Stimulated activated naive CD4-positive, alpha-beta T cell treated with Interleukin-2 at 50 U/mL for 16 hours (primary cell): ENCODE measurements around the gene CDC42BPA.
"Not testable (repeated sequence)": the region's sequence is repeated elsewhere in the genome, so short reads cannot be mapped to it uniquely, and the experiment has no call there.

Experiments used
- DNase-seq: peaks from one replicate; lab custom pipeline; 2025; lab: John Stamatoyannopoulos, UW

CDC42BPA gene

DNA sequence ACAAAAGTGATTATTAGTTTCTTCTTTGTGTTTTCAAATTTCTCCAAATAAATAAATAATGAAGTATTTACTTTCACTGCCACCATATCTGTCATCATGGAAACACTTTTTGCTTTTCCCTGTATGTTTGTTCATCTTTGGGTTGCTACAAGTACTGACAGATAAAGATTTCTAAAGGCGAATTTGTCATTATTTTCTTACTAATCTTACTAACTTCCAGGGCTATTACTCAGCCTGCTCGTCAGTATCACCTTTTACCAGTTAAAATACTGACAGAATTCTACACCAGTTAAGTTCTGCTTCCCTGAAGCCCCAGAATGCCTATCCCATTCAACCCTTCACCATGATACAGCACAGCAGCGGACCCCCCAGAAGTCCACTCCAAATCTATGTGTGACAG lies 106.1 kb downstream of the CDC42BPA start:
- no peak for DNase-seq

DNA sequence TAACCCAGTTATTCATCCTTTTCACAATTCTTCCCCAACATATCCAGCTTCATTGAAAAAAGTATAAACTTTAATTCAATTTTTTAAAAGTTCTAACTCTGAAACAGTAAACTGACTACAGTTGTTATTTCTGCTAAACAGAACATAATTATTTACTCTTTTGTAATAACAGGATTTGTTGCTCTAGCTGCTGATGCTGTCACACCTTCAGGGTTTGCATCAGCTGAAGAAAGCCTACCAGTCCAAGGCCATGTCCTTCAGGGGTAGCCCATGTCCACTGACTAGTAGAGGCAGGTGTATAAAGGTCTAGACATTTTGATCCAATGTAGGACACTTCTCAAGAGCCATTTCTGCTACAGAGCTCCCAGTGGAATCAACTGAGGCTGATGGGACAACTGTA lies 107.7 kb downstream of the CDC42BPA start:
- no peak for DNase-seq

DNA sequence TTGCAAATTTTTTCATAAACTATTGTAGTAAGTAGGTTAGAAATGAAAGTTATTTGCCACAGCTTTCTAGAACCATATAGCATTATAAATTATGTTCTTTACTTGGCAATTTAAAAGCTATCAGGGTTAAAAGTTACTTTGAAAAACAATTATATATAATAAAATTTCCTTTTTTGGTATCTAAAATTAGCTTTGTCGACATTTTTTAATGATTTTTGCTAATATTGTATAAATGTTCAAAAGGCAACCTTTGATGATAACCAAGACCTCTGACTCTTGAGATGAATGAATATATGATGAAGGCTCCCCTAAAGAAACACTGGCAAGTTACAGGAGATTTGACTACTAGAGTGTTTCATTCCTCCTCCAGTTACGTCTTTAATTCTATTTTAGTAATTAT lies 121.2 kb downstream of the CDC42BPA start:
- DNase-seq: no peak

DNA sequence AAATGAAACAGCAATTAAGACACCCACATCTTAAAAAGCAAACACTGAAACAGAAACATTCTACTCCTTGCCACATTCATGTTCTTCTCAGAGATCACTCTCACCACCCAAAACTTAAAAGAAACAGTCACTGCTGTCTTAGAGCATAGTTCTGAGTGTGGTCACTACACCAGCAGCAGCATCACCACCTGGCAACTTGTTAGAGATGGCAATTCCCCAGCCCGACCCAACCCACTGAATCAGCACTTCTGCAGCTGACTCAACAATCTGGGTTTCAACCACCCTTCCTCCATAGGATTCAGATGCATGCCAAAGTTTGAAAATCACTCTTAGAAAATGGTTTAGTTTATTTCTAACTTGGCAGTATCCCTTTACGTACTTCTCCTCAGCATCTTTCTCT lies 126.1 kb downstream of the CDC42BPA start:
- peak; percentile 9 for DNase-seq

DNA sequence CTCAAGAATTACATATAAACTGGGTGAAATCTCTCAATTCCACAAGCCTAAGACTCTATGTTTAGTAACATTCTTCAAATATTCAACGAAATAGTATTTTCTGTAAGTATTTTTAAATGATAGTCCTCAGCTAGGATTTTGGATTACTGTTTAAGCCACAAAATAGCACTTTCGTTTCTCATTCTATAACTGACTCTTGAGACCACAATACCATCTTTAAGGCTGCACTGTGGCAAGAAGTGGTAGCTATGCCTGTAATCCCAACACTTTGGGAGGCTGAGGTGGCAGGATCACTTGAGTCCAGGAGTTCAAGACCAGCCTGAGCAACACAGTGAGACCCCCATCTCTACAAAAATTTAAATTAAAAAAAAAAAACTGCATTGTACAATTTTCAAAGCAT lies 126.7 kb downstream of the CDC42BPA start:
- no peak for DNase-seq

DNA sequence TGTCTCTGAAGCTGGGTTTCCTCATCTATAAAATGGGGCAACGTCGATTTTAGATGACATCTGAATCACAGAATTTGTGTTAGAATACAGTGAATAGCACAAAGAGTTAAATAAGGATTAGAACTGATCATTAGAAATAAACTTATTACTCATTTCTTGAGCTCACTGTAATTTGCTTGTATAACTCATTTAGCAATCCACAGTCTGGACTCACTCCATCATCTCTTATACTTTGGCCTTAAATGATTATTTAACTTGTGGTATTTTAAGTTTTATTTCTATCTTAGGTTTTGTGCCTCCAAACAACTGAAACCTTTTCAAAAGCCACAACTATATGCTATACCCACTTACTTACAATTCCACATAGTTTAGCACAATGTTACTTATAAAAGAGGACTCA lies 128.0 kb downstream of the CDC42BPA start:
- DNase-seq: no peak

DNA sequence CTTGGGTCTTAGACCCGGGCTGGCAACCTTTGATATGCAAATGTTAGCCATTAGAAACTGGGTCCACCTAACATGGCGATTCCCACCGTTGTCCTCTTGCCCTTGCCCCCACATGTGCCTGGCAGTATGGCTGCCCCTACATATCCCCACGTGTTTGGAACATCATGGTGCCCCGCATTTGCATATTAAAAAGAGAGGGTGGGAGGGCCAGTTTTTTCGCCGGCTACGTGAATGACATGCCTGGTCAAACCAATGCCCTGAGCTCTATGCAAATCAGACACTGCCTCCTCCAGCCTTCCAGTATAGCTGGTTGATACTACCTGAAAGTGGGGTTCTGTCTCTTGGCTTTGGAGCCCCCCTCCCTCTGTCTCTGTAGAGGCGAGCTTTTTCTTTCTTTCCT lies 133.0 kb downstream of the CDC42BPA start:
- DNase-seq: no peak

DNA sequence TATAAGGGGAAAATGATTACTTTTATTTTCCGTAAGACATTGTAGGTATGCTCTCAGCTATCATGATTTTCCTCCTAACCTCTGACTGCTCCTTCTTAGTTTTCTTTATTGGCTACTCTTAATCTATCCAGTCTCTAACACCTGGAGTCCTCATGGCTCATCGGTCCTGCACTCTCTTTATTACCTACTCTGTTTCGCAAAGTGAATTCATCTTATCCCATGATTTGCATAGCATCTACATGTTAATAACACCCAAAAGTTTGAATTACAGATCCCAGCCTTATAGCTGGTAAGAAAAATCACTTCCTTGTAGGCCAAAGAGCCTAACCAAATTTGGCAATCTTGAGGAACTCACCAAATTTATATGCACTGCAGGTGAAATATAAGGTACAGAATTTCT lies 136.3 kb downstream of the CDC42BPA start:
- DNase-seq: no peak

DNA sequence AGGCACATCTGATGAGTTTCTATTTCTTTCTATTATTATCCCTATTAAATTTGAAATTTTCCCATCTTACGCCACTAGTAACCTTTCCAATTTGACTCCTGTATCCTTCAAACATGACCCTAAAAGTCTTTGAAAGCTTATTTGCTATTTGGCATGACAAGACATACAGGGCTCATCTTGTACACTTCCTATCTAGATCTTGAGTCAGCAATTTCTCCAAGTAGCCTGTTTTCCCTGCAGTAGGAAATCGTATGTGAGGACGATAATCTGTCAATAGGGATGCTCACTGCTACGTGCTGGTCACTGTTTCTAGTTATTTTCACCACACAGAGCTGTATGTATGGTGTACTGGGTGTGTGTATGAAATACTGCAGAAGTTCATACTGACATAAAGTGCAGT lies 142.7 kb downstream of the CDC42BPA start:
- no peak for DNase-seq

DNA sequence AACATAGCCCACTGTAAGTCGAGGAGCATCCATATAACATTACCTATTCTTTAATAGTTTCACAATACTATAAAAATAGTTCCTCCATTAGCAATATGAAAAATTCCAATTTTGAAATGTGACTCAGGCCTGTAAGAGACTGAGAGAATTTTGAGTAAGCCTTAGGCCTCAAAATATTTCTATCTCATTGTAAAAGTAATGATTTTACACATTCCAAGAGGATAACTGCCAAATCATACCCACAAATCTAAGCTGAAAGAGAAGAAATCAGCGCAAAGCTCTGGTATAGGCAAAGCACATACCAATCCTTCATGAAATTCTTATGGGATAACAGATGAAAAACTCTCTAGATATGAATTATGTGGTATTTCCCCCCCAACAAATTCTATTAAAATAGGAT lies 144.1 kb downstream of the CDC42BPA start:
- DNase-seq: no peak

DNA sequence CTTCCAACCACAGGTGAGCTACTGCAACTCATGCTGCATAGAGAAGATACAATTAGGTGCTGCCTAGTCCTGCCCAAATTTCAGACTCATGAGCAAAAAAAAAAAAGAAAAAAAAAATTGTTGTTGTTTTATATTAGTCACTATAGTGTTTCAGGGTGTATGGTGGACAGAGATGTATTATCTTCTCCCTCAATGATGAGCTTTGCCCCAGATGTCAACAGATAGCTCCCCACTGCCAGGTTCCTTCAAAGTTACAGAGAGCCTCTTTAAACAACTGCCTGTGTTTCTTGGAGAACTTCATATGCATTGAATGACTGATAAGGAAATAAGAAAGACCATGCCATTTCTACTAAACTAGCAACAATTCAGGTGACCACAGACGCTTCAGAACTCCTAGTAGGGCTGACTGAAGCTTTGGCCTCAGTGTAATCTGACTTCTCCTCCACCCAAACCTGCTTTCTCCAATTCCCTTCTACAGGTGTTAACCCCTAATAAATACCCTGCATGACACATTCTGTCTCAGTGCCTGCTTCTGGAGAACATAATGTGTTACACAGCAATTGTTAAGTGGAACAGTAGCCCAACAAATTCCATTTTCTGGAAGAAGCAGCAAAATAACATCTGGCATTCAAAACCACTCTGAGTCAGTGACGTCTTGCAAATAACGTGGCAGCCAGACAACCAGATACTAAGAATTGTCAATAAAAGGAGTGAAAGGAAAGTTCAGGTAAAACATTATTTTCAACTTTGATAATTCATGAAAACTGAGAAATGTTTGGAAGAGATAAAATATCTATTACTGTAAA lies 147.7 kb downstream of the CDC42BPA start:
- DNase-seq: no peak

DNA sequence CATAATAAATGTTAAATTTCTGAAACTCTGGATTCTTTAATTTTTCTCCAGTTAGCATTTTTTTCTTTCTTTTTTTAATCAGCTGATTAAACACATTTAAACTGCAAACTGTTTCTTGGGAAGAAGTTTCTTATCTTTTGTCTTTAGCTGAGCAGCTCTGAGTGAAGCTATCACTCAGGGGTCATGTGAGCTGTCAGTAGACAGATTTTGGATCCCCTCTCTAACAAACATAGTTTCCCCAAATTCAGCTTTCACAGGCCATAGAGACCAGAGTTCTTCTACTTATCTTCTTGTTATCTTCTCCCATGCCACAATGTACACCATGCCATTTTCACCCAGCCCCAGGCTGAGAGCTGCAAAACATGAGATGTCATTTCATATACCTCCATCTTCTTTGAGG lies 148.9 kb downstream of the CDC42BPA start:
- no peak for DNase-seq

DNA sequence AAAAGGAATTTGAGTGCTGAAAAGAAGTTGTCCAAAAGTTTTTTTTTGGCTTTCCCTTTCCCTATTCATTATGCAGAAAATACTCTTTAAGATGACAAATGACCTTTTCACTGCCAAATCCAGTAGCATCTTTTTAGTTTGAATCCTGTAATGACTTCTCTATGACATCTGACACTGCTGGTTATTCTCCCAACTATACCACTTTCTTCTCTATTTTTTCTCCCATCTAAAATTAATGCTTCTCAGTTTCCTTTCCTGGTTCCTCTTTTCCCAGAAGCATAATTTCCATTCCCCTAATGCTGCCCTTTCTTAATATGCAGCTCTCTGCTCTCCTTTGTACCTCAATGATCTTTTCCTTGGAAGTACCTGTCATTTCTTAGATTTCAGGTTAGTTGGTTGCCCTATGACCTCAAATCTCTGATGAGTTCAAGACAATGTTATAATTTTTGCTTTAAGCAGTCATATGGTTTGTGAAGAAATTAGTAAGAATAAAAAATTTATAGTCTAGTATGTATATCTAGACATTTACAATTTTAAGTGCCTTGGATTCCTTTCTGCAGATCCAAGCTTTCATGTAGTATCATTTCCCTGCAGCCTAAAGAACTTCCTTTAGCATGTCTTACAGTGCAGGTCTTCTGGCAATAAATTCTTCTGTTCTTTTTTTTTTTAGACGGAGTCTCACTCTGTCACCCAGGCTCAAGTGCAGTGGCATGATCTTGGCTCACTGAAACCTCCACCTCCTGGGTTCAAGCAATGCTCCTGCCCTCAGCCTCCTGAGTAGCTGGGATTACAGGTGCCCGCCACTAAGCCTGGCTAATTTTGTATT lies 150.8 kb downstream of the CDC42BPA start:
- DNase-seq: no peak

DNA sequence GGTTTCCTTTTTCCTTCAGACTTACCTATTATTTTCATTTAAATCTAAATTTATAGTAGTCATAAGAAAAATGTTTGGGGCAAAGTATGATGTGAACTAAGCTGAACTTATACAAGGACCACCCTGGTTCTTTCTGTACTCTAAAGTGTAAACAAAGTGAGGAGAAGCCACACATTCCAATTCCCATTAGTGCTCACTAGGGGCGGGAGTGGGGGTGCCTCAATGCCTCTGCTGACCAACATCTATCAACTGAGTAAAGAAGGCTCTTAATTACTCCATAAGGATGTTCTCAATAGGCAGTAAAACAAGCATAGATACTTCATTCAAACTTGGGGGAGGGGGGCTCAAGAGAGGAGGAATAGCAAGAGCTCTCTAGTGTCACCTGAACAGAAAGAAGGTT lies 151.7 kb downstream of the CDC42BPA start:
- no peak for DNase-seq

DNA sequence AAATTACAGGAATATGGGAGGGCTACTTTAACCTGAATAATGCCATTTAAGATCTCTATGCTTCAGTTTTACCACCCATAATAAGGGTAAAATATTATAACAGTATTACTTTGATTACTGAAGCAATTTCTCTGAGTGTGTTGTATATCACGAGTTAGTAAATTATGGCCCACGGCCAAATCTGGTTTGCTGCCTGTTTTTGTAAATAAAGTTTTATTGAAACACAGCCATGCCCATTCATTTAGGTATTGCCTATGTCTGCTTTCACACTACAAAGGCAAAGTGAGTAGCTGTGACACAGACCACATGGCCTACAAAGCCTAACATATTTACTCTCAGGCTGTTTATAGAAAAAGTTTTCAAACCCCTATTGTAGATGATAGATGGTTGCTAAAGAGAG lies 156.8 kb downstream of the CDC42BPA start:
- no peak for DNase-seq

DNA sequence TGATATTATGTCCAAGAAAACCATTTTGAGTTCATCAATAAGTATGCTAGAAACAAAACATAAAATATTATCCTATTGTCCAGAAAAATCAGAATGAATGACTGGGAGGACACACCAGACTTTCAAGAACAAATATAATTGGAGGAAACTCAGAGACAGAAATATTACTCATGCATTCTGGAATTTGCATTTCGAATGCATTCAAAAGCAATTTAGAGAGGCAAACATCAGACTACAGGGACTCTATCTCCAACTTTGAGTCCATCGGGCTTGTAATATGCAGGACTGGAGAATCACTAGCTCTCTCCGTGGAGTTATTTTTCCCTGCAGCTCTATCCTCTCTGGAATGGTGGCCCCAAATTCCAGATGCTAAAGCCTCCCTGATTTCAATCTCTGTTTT lies 161.8 kb downstream of the CDC42BPA start:
- DNase-seq: no peak

DNA sequence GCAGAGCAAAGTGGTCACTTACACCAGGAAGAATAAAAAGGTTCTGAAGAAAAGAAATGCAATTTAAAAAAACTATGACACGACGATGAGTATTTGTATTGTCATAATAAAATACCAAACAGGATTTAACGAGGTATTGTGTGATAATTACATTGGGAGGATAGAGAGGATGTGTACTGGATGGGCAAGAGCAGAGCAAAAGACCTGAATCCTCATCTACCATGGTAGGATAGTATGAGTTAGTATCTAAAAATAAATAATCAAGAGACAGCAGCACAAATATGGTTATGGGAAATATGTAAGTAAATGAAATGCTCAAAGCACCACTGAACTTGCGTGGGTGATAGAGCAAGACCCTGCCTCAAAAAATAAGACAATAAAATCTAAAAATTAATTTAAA lies 162.6 kb downstream of the CDC42BPA start:
- DNase-seq: no peak

DNA sequence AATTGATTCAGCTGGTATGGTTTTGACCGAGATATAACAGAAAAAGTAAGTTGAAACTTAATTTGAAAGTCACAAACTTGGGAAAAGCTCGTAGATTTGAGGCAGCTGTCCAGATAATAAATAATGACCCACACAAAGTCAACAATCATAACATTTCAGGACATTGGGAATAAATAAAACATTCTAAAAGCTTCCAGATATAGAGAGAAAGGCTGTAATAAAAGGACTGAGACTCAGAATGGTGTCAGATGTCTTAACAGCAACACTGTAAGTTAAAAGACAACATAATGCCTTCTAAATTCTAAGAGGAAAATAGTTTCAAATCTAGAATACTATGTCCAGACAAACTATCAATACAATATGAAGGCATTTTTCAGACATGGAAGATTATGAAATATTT lies 163.3 kb downstream of the CDC42BPA start:
- DNase-seq: no peak

DNA sequence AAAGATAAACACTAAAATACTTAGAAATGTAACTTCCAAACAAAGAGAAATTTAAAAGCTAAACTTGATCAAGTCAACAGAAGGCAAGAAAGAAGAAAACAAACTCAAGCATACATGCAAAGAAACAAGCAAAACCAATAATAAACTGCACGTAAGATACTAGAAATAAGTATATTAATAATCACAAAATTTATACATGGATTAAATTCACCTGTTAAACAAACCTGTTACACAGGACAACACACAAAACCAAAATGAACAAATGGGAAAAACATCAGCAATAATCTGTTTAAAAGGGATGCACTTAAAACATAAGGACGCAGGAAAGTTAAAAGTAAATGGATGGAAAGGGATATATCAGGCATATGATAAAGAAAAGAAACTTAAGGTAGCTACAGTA lies 165.8 kb downstream of the CDC42BPA start:
- DNase-seq: no peak

DNA sequence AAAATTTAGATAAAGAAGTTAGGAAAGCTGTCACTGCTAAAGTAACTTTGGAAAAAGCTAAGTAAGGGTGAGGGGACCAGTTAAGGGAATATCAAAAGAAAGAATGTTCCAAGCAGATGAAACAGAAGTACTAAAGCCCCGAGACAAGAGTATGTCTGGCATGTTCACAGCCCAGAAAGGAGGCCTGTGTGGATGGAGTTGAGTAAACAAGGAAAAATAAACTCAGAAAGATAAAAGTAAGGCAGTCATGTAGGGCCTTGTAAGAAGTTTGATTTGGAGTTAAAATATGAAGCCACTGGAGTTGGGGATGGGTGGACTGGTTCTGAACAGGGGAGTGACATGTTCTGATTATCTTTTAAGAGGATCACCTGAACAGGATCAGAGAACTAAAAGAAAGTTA lies 177.9 kb downstream of the CDC42BPA start:
- DNase-seq: no peak

DNA sequence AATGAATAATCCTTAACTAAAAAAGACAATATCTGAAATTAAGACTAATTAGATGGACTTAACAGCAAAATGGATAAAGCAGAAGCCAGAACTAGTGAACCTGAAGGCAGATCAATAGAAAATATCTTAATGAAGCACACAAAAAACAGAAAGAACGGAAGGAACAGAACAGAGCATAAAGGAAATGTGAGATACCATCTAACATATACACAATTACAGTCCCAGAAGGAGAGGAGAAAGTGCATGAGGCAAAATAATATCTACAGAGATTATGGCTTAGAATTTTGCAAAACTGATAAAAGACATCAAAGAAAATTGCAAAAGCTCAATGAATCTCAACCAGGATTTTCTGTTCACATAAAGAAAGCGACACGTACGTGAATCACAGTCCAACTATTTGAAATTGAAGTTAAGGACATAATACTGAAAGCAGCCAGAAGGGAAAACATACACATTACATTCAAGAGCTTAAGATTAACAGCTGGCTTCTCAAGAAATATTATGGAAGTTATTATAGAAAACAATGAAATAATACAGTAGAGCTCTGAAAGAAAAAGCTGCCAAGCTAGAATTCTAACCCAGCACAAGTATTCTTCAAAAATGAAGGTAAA lies 182.0 kb downstream of the CDC42BPA start:
- no peak for DNase-seq

DNA sequence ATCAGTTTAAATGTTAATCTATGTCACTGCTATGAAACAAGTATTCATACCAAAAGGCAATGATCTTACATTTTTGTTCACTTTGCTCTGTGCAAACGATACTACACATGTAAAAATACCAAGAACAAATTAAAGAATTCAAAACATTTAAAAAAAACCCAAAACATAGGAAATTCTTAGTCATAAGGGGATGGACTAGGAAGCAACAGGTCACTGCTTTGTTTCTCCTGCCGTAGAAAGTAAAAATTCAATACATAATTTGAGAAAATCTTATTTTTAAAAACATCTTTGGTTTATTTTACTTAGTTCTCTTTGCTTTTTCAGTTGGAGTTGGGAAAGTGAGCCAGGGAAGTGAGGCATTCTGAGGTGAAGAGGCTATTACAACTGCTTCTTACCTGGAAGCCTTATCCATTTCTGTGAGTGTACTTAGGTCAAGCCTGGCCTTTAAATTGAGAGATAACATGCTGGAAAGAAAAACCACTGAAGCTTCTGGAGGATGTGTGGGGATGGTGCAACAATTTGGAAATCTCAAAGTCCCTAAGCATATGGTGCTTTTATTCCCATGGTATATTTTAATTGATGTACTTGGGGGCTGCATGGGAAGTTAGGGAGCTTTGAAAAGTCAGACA lies 183.5 kb downstream of the CDC42BPA start:
- DNase-seq: no peak

DNA sequence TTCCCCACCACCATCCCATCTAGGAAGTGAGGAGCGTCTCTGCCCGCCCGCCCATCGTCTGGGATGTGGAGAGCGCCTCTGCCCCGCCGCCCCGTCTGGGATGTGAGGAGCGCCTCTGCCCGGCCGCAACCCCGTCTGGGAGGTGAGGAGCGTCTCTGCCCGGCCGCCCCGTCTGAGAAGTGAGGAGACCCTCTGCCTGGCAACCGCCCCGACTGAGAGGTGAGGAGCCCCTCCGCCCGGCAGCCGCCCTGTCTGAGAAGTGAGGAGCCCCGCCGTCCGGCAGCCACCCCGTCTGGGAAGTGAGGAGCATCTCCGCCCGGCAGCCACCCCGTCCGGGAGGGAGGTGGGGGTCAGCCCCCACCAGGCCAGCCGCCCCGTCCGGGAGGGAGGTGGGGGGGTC lies 185.6 kb downstream of the CDC42BPA start:
- DNase-seq: not testable (repeated sequence)
